Heart left ventricle (tissue), 13 donors: ENCODE data around the gene VTI1A.

ENCODE experiments used
- POLR2A ChIP-seq, 2 donors: fragments of 450-650 bp; IDR thresholded peaks; one replicate each; pipeline ENCODE4 v1.6.1; 2017; ENCODE audit warnings: antibody characterized with exemption in 2 of 2, mild to moderate bottlenecking in 2 of 2, moderate library complexity in 2 of 2
- TF ChIP-seq, protein P1 (sequence below), 12 donors: fragments of 200-600 bp; sonication (generic) in 4 of 12; IDR thresholded peaks; one replicate each; pipeline versions ENCODE4 v1.5.0 to v1.8.0; 2018 to 2022; ENCODE audit warnings: antibody characterized with exemption in 12 of 12, mild to moderate bottlenecking in 5 of 12
- donor health status: ischemic (EF 13 %, LVEDD 7.1; RV severe dilation, severe dysfunction).
- donor health status: DM: no; HTN: yes; CAD: no.
- donor health status: DM: no; HTN: no; CAD: no.
- donor health status: ischemic (EF 25% LVEDD 6.9; RV normal size, moderate dysfunction).
- donor health status: ischemic (EF 25% LVEDD 5.7; RV mildly dilated, moderate dysfunction).
- donor health status: ischemic (EF 35%, LVEDD 5.7; RV mildly dilated, moderate dysfunction).
- donor health status: nonischemic (EF 11% LVEDD 7.7; RV severe dilation, severe dysfunction).
- donor health status: DM: yes; HTN: yes; CAD: no.
- donor health status: PGD.
- donor health status: ischemic (EF 29% LVEDD 5.4; RV normal size, mild dysfunction).
- donor health status: nonischemic (EF 23%, LVEDD 6.1; RV moderate dilation, normal function).

DNA sequence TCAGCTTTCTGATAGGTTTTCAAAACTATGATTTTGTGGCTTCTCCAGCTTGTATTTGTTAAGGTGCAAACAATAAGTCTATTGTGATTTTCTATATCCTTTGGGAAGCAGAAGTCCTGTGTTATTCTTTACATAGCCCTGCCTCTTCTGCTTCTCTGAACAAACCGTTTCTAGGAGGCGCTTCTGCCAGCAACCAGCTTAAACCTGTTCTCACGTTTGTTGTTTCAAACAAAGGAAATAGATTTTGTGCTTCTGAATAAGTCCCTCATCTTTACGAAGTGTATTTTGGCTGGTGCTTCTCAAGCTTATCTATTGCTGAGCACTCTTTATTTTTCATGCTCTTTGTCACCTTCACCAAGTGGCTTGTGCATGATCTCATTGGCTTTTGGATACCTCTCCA, 61.0 kb downstream of the VTI1A start:
- no peak for TF ChIP-seq POLR2A (IDR thresholded peaks at IDR 0.05)
- TF ChIP-seq, protein P1, sequence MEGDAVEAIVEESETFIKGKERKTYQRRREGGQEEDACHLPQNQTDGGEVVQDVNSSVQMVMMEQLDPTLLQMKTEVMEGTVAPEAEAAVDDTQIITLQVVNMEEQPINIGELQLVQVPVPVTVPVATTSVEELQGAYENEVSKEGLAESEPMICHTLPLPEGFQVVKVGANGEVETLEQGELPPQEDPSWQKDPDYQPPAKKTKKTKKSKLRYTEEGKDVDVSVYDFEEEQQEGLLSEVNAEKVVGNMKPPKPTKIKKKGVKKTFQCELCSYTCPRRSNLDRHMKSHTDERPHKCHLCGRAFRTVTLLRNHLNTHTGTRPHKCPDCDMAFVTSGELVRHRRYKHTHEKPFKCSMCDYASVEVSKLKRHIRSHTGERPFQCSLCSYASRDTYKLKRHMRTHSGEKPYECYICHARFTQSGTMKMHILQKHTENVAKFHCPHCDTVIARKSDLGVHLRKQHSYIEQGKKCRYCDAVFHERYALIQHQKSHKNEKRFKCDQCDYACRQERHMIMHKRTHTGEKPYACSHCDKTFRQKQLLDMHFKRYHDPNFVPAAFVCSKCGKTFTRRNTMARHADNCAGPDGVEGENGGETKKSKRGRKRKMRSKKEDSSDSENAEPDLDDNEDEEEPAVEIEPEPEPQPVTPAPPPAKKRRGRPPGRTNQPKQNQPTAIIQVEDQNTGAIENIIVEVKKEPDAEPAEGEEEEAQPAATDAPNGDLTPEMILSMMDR (IDR thresholded peaks at IDR 0.05): no peak
